ENCODE results near the gene MT4. TPM values are rescaled to one million over a fixed set of nuclear protein-coding genes. Genes with fewer than 3 reads are reported as not detected.

Gene MT4
- not detected in 2 replicates for total RNA-seq (ENCODE audit: low replicate concordance)
- long read RNA-seq, result 0 reads

DNA sequence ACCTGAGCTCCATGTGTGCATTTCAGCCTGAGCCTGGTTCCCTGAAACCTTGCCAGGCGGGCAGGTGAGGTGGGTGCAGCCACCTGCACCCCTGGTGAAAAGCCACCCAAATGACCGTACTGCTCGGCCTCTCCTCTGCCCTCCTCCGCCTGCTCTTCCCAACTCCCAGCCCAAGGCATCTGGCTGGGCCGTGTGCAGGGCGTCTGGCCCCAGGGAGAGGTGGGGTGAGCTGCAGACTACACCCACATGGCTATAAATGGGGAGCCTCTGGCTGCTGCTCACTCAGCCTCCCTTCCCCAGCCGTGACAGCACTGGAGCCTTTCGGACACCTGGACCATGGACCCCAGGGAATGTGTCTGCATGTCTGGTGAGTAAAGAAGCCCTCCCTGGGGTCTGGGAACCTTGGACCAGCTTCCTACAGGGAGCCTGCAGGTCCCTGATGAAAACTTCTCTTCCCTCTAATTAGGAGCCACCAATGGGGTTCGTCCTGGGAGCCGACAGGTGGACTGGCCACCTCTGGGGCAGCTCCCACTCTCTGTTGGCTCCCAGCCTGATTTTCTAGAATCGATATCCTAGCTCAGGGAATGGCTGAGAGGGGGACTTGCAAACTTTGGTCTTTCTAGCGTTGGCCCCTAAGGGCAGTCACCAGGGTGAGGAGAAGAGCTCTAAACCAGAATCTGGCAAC, at the start of gene MT4:
Gene MT4, plus strand, starts transcription at position 281 of the 685 bp plus-strand sequence. Its CDS starts 56 bp downstream, at position 337.
- no peaks in the 10 kb centered on the region for H3K4me1 Mint-ChIP-seq (ENCODE audit: unreplicated experiment)
- TF ChIP-seq, protein P1, sequence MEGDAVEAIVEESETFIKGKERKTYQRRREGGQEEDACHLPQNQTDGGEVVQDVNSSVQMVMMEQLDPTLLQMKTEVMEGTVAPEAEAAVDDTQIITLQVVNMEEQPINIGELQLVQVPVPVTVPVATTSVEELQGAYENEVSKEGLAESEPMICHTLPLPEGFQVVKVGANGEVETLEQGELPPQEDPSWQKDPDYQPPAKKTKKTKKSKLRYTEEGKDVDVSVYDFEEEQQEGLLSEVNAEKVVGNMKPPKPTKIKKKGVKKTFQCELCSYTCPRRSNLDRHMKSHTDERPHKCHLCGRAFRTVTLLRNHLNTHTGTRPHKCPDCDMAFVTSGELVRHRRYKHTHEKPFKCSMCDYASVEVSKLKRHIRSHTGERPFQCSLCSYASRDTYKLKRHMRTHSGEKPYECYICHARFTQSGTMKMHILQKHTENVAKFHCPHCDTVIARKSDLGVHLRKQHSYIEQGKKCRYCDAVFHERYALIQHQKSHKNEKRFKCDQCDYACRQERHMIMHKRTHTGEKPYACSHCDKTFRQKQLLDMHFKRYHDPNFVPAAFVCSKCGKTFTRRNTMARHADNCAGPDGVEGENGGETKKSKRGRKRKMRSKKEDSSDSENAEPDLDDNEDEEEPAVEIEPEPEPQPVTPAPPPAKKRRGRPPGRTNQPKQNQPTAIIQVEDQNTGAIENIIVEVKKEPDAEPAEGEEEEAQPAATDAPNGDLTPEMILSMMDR (conservative IDR thresholded peaks at IDR 0.05), result no peak
- H3K27me3 Mint-ChIP-seq, result peaks cover 39% of the 10 kb centered on the region
- no peaks in the 10 kb centered on the region for H3K9me3 Mint-ChIP-seq
- DNase-seq (ENCODE audit: extremely low spot score, unreplicated experiment), result no peak
- H3K4me3 Mint-ChIP-seq, result no peak within 1 kb of the TSS
- no peaks in the 10 kb centered on the region for H3K36me3 Mint-ChIP-seq
- H3K27ac Mint-ChIP-seq, result no peak within 1 kb of the TSS

GRCh38 chr16:56515665-56516064, 49.2 kb upstream of the MT4 start:
- Mint-ChIP-seq H3K27me3 (no peaks in the 10 kb centered on the region), H3K4me1 (ENCODE audit: unreplicated experiment) (peaks cover 17% of the 10 kb centered on the region), H3K36me3 (peaks cover 24% of the 10 kb centered on the region), H3K9me3 (peaks cover 5% of the 10 kb centered on the region), H3K27ac (no peak overlapping the region), H3K4me3 (no peak overlapping the region)
- no peak for DNase-seq (ENCODE audit: extremely low spot score, unreplicated experiment)
- TF ChIP-seq, protein P1 (conservative IDR thresholded peaks at IDR 0.05), result no peak

DNA sequence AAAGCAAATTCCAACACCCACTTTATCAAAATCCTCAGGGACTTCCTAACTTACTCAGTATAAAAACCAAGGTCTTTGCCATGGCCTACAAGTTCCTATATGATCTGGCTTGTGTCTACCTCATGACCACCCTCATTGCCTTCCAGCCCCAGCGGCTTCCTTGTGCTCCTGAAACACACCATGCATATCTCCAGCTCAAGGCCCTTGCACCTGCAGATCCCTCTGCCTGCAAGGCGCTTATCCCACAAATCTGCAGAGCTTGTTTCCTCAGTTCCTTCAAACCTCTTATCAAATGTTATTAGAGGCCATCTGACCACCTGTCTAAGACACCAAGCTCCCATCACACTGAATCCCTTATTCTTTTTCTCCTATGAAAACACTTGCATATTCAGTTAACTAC, 47.7 kb upstream of the MT4 start:
- H3K4me3 Mint-ChIP-seq, result no peak overlapping the region

DNA sequence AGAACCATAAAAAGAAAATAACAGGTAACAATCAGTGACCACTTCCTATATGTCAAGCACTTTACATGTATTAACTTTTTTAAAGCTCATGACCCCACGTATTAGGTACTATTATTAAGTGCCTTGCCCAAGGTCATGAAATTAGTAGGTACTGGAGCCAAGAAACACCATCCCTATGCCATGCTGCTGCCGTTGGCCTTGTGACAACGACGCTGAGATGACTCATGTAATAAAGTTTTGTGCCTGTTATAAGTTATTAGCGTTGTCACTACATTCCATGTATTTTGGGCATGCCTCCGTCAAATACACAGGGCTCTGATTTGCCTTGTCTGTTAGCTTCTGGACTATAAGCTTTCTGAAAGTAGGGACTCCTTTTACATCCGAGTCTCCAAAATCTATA, 46.4 kb upstream of the MT4 start:
- no peak overlapping the region for H3K27ac Mint-ChIP-seq
- H3K36me3 Mint-ChIP-seq, result peaks cover under 1% of the 10 kb centered on the region
- H3K27me3 Mint-ChIP-seq, result peaks cover 3% of the 10 kb centered on the region
- TF ChIP-seq, protein P1 (conservative IDR thresholded peaks at IDR 0.05), result no peak
- H3K4me1 Mint-ChIP-seq (ENCODE audit: unreplicated experiment), result peaks cover 18% of the 10 kb centered on the region
- peaks cover 6% of the 10 kb centered on the region for H3K9me3 Mint-ChIP-seq
- no peak for DNase-seq (ENCODE audit: extremely low spot score, unreplicated experiment)
- peak overlapping the region; percentile 89 for H3K4me3 Mint-ChIP-seq

More for the DNA sequence above, 47.7 kb upstream of the MT4 start:
- no peak for DNase-seq (ENCODE audit: extremely low spot score, unreplicated experiment)
- TF ChIP-seq, protein P1 (conservative IDR thresholded peaks at IDR 0.05), result no peak
- no peak overlapping the region for H3K27ac Mint-ChIP-seq
- H3K4me1 Mint-ChIP-seq (ENCODE audit: unreplicated experiment), result peaks cover 18% of the 10 kb centered on the region
- peaks cover 10% of the 10 kb centered on the region for H3K36me3 Mint-ChIP-seq
- no peaks in the 10 kb centered on the region for H3K27me3 Mint-ChIP-seq
- peaks cover 6% of the 10 kb centered on the region for H3K9me3 Mint-ChIP-seq

- peak; percentile 91 for DNase-seq (ENCODE audit: extremely low spot score, unreplicated experiment)
- peak within 1 kb of the TSS; percentile 89 for H3K4me3 Mint-ChIP-seq
- no peaks in the 10 kb centered on the region for H3K36me3 Mint-ChIP-seq
- H3K27me3 Mint-ChIP-seq, result peaks cover 3% of the 10 kb centered on the region
- TF ChIP-seq, protein P1 (conservative IDR thresholded peaks at IDR 0.05), result peak; percentile 40
- peaks cover 6% of the 10 kb centered on the region for H3K9me3 Mint-ChIP-seq
- peaks cover 18% of the 10 kb centered on the region for H3K4me1 Mint-ChIP-seq (ENCODE audit: unreplicated experiment)
- H3K27ac Mint-ChIP-seq, result peak within 1 kb of the TSS; percentile 77
These were observed 45.2 kb upstream of the MT4 start, which contains the start of gene BBS2 for GRCh38 chr16:56519459-56520250. TSS of gene BBS2 (minus strand) at chr16:56520024. CDS start at chr16:56519862, 162 bp downstream.

All from type B pancreatic cell (in vitro differentiated cells).